GM23338 (cell line): ENCODE results near the gene GRID2.

ENCODE experiments used
- CREB1 ChIP-seq: fragments of 250-450 bp; sonication (Bioruptor Pico); IDR thresholded peaks from 2 replicates; pipeline ENCODE4 v1.5.0; 2020; ENCODE audit warnings: low read depth, mild to moderate bottlenecking, moderate library complexity
- CTCF ChIP-seq, 2 experiments: fragments of 200-600 bp in 1 of 2; sonication (generic) in 1 of 2; conservative IDR thresholded peaks; 2 replicates each; pipeline versions ENCODE4 v1.5.1 to v1.6.1; 2016 to 2017; ENCODE audit warnings: antibody characterized with exemption in 2 of 2, low read depth in 2 of 2, mild to moderate bottlenecking in 2 of 2, moderate library complexity in 1 of 2
- ETS1 ChIP-seq: IDR thresholded peaks from 2 replicates; pipeline ENCODE4 v1.6.1; 2016; ENCODE audit warnings: antibody characterized with exemption
- EZH2 ChIP-seq: fragments of 200-600 bp; sonication (generic); IDR thresholded peaks from one replicate; pipeline ENCODE4 v1.8.0; 2017; ENCODE audit warnings: antibody characterized with exemption, mild to moderate bottlenecking, low read depth; ENCODE audit not compliant: unreplicated experiment
- EZH2phosphoT487 ChIP-seq: fragments of 200-600 bp; sonication (generic); IDR thresholded peaks from one replicate; pipeline ENCODE4 v1.8.1; 2018; ENCODE audit warnings: antibody characterized with exemption; ENCODE audit not compliant: unreplicated experiment
- JUNB ChIP-seq: IDR thresholded peaks from one replicate; pipeline ENCODE4 v1.6.1; 2016; ENCODE audit warnings: antibody characterized with exemption; ENCODE audit not compliant: unreplicated experiment
- POLR2AphosphoS5 ChIP-seq: IDR thresholded peaks from 2 replicates; pipeline ENCODE4 v1.6.1; 2016; ENCODE audit warnings: antibody characterized with exemption, low read depth
- REST ChIP-seq: IDR thresholded peaks from one replicate; pipeline ENCODE4 v1.6.1; 2018; ENCODE audit warnings: antibody characterized with exemption; ENCODE audit not compliant: unreplicated experiment
- ZNF331 ChIP-seq: fragments of 250-450 bp; sonication (Bioruptor Pico); IDR thresholded peaks from 2 replicates; pipeline ENCODE4 v1.5.0; 2020; ENCODE audit warnings: low read depth, mild to moderate bottlenecking, moderate library complexity

- TF ChIP-seq EZH2 (no peak), ETS1 (no peak), CTCF (conservative IDR thresholded peaks at IDR 0.05; ENCODE audit: low read depth in 2 of 2) (no peak), ZNF331 (no peak), JUNB (no peak), REST (no peak), POLR2AphosphoS5 (no peak), EZH2phosphoT487 (no peak), CREB1 (CRISPR knock-in tag) (no peak)
Observed at GRCh38 chr4:92451782-92452181, 148.0 kb downstream of the GRID2 start.
